HepG2 (cell line): ENCODE results near the gene BPIFB2. TPM values are rescaled to one million over a fixed set of nuclear protein-coding genes. Genes with fewer than 3 reads are reported as not detected.

Experiments used
- DNMT3B ChIP-seq: conservative IDR thresholded peaks from 2 replicates; pipeline ENCODE4 v1.6.1; 2016; ENCODE audit warnings: missing biosample characterization, control low read depth
- FOXK2 ChIP-seq: fragments of 450-650 bp; IDR thresholded peaks from 2 replicates; pipeline ENCODE4 v1.6.1; 2016
- HNF4A ChIP-seq: sonication (generic); formaldehyde crosslinking; IDR thresholded peaks from 2 replicates; pipeline ENCODE4 v1.4.0; 2020; ENCODE audit warnings: missing genetic modification reagents
- IKZF4 ChIP-seq: sonication (generic); formaldehyde crosslinking; IDR thresholded peaks from 2 replicates; pipeline ENCODE4 v1.5.1; 2020; ENCODE audit warnings: borderline replicate concordance, mild to moderate bottlenecking, low read depth, missing genetic modification reagents; ENCODE audit errors: not compliant biosample characterization
- LCORL ChIP-seq, 2 experiments: fragments of 450-650 bp in 1 of 2; sonication (generic) in 1 of 2; formaldehyde crosslinking in 1 of 2; IDR thresholded peaks; 2 replicates each; pipeline versions ENCODE4 v1.5.0 to v1.6.1; 2017 to 2020; ENCODE audit warnings: antibody characterized with exemption in 1 of 2, missing genetic modification reagents in 1 of 2
- MAF1 ChIP-seq: sonication (generic); formaldehyde crosslinking; IDR thresholded peaks from 2 replicates; pipeline ENCODE4 v1.5.0; 2020; ENCODE audit warnings: missing genetic modification reagents, borderline replicate concordance
- MAFF ChIP-seq: IDR thresholded peaks from 2 replicates; pipeline ENCODE4 v1.6.1; 2011; ENCODE audit warnings: low read depth, low read length, improper control_type of control experiment
- MZF1 ChIP-seq: sonication (generic); formaldehyde crosslinking; IDR thresholded peaks from 2 replicates; pipeline ENCODE4 v1.8.1; 2023; ENCODE audit warnings: mild to moderate bottlenecking, missing genetic modification reagents, borderline replicate concordance
- PAX8 ChIP-seq: sonication (generic); formaldehyde crosslinking; IDR thresholded peaks from 2 replicates; pipeline ENCODE4 v1.8.0; 2022; ENCODE audit warnings: mild to moderate bottlenecking, missing genetic modification reagents, borderline replicate concordance
- RFXANK ChIP-seq: IDR thresholded peaks from 2 replicates; pipeline ENCODE4 v1.6.1; 2016
- THAP9 ChIP-seq: sonication (generic); formaldehyde crosslinking; IDR thresholded peaks from 2 replicates; pipeline ENCODE4; 2020; ENCODE audit warnings: missing genetic modification reagents, mild to moderate bottlenecking, borderline replicate concordance
- ZBED4 ChIP-seq: sonication (generic); formaldehyde crosslinking; IDR thresholded peaks from 2 replicates; pipeline ENCODE4 v1.4.0; 2020; ENCODE audit warnings: missing genetic modification reagents, borderline replicate concordance
- ZHX1 ChIP-seq: sonication (generic); formaldehyde crosslinking; IDR thresholded peaks from 2 replicates; pipeline ENCODE4 v1.8.1; 2022; ENCODE audit warnings: low read depth, mild to moderate bottlenecking, missing genetic modification reagents
- ZNF136 ChIP-seq: sonication (generic); formaldehyde crosslinking; IDR thresholded peaks from 2 replicates; pipeline ENCODE4 v1.8.1; 2022; ENCODE audit warnings: low read depth, mild to moderate bottlenecking, moderate library complexity, missing genetic modification reagents
- ZNF205 ChIP-seq: IDR thresholded peaks from 2 replicates; pipeline ENCODE4 v1.6.1; 2018; ENCODE audit warnings: missing biosample characterization, missing genetic modification reagents
- ZNF333 ChIP-seq: sonication (generic); formaldehyde crosslinking; IDR thresholded peaks from 2 replicates; pipeline ENCODE4 v1.4.0; 2020; ENCODE audit warnings: mild to moderate bottlenecking, missing genetic modification reagents, borderline replicate concordance
- ZNF367 ChIP-seq: sonication (generic); formaldehyde crosslinking; IDR thresholded peaks from 2 replicates; pipeline ENCODE4 v1.4.0; 2020; ENCODE audit warnings: missing genetic modification reagents, borderline replicate concordance
- ZNF691 ChIP-seq: sonication (generic); formaldehyde crosslinking; IDR thresholded peaks from 2 replicates; pipeline ENCODE4 v1.4.0; 2020; ENCODE audit warnings: missing genetic modification reagents, low read depth, mild to moderate bottlenecking, borderline replicate concordance
- ZNF782 ChIP-seq: sonication (generic); formaldehyde crosslinking; IDR thresholded peaks from 2 replicates; pipeline ENCODE4 v1.4.0; 2020; ENCODE audit warnings: missing genetic modification reagents, mild to moderate bottlenecking, borderline replicate concordance
- polyA plus RNA-seq, 8 experiments: library from polyadenylated mRNA; depleted of rRNA in 3 of 8; stranded (reverse) in 7 of 8; unstranded in 1 of 8; fragments of >200 nt; fragmentation: Illumina TruSeq in 4 of 8; extraction: Trizol in 4 of 8; gene quantifications; 2 replicates each; pipeline versions ENCODE4 v1.2.1 to v1.2.3, GENCODE V29; 2011 to 2016; ENCODE audit warnings: low read depth in 4 of 8, missing spikeins in 1 of 8, mixed read lengths in 1 of 8; ENCODE audit not compliant: insufficient read depth in 1 of 8
- total RNA-seq, 5 experiments: library from RNA; depleted of rRNA; stranded (reverse); fragments of >200 nt; fragmentation: Illumina TruSeq; extraction: Trizol; gene quantifications; 2 replicates each; pipeline ENCODE4 v1.2.3, GENCODE V29; 2016; ENCODE audit warnings: low read depth in 1 of 5

Gene BPIFB2
- total and polyA plus RNA-seq, 2 of the 13 experiments (the other 11 are each of a cell fraction or from before 2014, with no cell fraction given): 54.5 to 902 TPM

- TF ChIP-seq THAP9 (CRISPR knock-in tag) (no peak), ZNF367 (CRISPR knock-in tag) (no peak), RFXANK (no peak), ZNF205 (CRISPR knock-in tag) (no peak), PAX8 (CRISPR knock-in tag) (no peak), ZNF782 (CRISPR knock-in tag) (no peak), ZNF333 (no peak), MAFF (no peak), MZF1 (CRISPR knock-in tag) (no peak), ZBED4 (CRISPR knock-in tag) (no peak), ZNF136 (CRISPR knock-in tag) (no peak), IKZF4 (CRISPR knock-in tag) (no peak), FOXK2 (no peak), LCORL (IDR thresholded peaks at IDR 0.05) (no peak), LCORL (CRISPR knock-in tag; IDR thresholded peaks at IDR 0.05) (peak; percentile 39; the same call in 1 of the 2 replicates), HNF4A (0 out of 2 replicates have a peak, but pooled peaks have one; percentile 12), DNMT3B (CRISPR knock-in tag) (no peak), MAF1 (no peak), ZNF691 (CRISPR knock-in tag) (no peak), ZHX1 (CRISPR knock-in tag) (no peak)
Measured at GRCh38 chr20:33026072-33026778, 18.7 kb downstream of the BPIFB2 start (continued).
